Osteocyte (in vitro differentiated cells): Measurements from ENCODE around the gene ZNF749. TPM values are rescaled to one million over a fixed set of nuclear protein-coding genes. Genes with fewer than 3 reads are reported as not detected.
A peak's percentile ranks its signal among the peaks of the same experiment; 100 is the strongest.

Source experiments
- DNase-seq: peaks from one replicate; pipeline ENCODE4 v3.0.0; 2021; ENCODE audit warnings: mixed read lengths; ENCODE audit not compliant: unreplicated experiment; ENCODE audit errors: extremely low spot score
- H3K27ac Mint-ChIP-seq: one replicate; pipeline ENCODE4 v1.8.0; 2021; ENCODE audit warnings: mild to moderate bottlenecking, mixed read lengths; ENCODE audit not compliant: unreplicated experiment
- H3K27me3 Mint-ChIP-seq: one replicate; pipeline ENCODE4 v1.8.0; 2021; ENCODE audit warnings: mixed read lengths; ENCODE audit not compliant: unreplicated experiment
- H3K36me3 Mint-ChIP-seq: one replicate; pipeline ENCODE4 v1.8.0; 2021; ENCODE audit warnings: mixed read lengths; ENCODE audit not compliant: unreplicated experiment
- H3K4me1 Mint-ChIP-seq: one replicate; pipeline ENCODE4 v1.8.0; 2021; ENCODE audit warnings: mixed read lengths; ENCODE audit not compliant: unreplicated experiment
- H3K4me3 Mint-ChIP-seq: one replicate; pipeline ENCODE4 v1.8.0; 2021; ENCODE audit warnings: mild to moderate bottlenecking, moderate library complexity, mixed read lengths; ENCODE audit not compliant: unreplicated experiment
- H3K9me3 Mint-ChIP-seq: one replicate; pipeline ENCODE4 v1.8.0; 2021; ENCODE audit warnings: mixed read lengths; ENCODE audit not compliant: unreplicated experiment
- CTCF ChIP-seq: fragments of 200-600 bp; sonication (generic); IDR thresholded peaks from 2 replicates; pipeline ENCODE4 v1.5.0; 2021; ENCODE audit warnings: antibody characterized with exemption, mild to moderate bottlenecking, moderate library complexity
- total RNA-seq: library from RNA; stranded (reverse); gene quantifications from 2 replicates; pipeline ENCODE4 v1.2.1, GENCODE V29; 2021

Gene ZNF749
- total RNA-seq, 1 donor from 2014 or later = 9.4 TPM

DNA sequence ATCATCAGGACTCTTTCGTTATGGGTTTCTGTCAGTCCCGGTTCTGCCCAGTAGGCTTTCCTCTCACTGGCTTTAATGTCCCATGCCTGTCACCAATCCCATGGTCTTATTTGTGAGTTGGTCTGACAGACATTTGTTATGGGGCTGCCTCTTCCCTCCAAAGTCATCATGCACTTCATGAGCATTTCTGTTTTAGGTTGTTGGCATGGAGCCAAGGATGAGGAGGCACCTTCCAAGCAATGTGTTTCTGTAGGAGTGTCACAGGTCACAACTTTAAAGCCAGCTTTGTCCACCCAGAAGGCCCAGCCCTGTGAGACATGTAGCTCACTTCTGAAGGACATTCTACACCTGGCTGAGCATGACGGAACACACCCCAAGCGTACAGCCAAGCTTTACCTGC is 15.7 kb upstream of the ZNF749 start:
- Mint-ChIP-seq H3K4me3 (no peak overlapping the region), H3K27ac (no peak overlapping the region), H3K4me1 (no peaks in the 10 kb centered on the region), H3K9me3 (peaks cover 29% of the 10 kb centered on the region), H3K36me3 (peaks cover 74% of the 10 kb centered on the region), H3K27me3 (no peaks in the 10 kb centered on the region)
- DNase-seq = no peak
- no peak for TF ChIP-seq CTCF

DNA sequence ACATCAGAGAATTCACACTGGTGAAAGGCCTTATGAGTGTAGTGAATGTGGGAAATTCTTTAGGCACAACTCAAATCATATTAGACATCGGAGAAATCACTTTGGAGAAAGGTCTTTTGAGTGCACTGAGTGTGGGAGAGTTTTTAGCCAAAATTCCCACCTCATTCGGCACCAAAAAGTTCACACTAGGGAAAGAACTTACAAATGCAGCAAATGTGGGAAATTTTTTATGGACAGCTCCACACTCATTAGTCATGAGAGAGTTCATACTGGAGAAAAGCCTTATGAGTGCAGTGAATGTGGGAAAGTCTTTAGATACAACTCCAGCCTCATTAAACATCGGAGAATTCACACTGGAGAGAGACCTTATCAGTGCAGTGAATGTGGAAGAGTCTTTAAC is 14.1 kb upstream of the ZNF749 start:
- Mint-ChIP-seq H3K4me1 (no peaks in the 10 kb centered on the region), H3K27ac (no peak overlapping the region), H3K9me3 (peaks cover 22% of the 10 kb centered on the region), H3K36me3 (peaks cover 58% of the 10 kb centered on the region), H3K27me3 (no peaks in the 10 kb centered on the region), H3K4me3 (no peak overlapping the region)
- DNase-seq = no peak
- no peak for TF ChIP-seq CTCF

DNA sequence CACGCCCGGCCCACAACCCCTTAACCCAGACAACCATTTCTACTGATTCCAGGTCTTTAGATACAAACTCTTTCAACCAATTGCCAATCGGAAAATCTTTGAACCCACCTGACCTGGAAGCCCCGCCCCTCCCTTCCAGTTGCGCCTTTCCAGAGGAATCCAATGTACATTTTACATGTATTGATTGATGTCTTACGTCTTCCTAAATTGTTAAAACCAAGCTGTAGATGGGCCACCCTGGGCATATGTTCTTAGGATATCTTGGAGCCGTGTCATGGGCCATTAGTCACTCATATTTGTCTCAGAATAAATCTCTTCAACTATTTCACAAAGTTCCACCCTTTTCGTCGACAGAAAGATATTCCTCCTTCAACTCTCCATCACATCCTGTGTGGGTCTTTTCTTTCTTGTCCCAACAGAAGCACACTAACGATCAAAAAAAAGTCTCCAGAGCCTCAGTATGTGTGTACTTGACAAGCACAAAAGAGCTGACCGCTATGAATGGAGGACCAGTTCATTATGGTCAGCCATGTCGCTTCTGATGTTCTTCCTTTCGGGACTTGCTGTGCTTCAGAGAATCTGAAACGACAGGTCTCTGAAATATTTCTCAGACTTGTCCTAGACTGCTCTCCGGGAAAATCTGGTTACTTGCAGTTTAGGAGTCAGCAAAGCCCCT is 601 bp upstream of the ZNF749 start:
- peaks cover 19% of the 10 kb centered on the region for H3K36me3 Mint-ChIP-seq
- DNase-seq = no peak
- peaks cover 6% of the 10 kb centered on the region for H3K9me3 Mint-ChIP-seq
- H3K4me1 Mint-ChIP-seq = peaks cover 20% of the 10 kb centered on the region
- H3K27ac Mint-ChIP-seq = peak overlapping the region; percentile 79
- peak overlapping the region; percentile 96 for H3K4me3 Mint-ChIP-seq
- no peaks in the 10 kb centered on the region for H3K27me3 Mint-ChIP-seq
- no peak for TF ChIP-seq CTCF

DNA sequence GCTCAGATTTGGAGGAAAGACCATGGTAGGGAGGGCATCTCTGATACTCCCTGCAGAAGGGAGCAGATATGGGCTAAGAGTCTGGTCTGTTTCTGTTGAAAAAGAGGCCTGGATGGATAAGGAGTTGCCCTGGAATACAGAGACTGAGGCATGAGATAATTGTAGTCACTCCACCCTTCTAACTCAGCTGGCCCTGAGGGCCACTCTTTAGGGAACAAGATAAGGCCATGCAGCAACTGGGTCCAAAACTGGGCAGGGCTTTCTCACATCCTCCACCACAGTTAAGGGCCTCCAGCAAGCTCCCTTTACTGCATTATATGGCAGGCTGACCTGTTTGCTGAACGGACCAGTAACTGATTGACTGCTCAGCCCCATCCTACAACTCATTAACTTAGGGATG is 1.3 kb downstream of the ZNF749 start:
- peak overlapping the region; percentile 96 for H3K4me3 Mint-ChIP-seq
- H3K27ac Mint-ChIP-seq = peak overlapping the region; percentile 79
- H3K9me3 Mint-ChIP-seq = peaks cover 21% of the 10 kb centered on the region
- H3K27me3 Mint-ChIP-seq = no peaks in the 10 kb centered on the region
- peaks cover 33% of the 10 kb centered on the region for H3K36me3 Mint-ChIP-seq
- no peak for TF ChIP-seq CTCF
- no peak for DNase-seq
- peaks cover 20% of the 10 kb centered on the region for H3K4me1 Mint-ChIP-seq

- Mint-ChIP-seq H3K27me3 (no peaks in the 10 kb centered on the region), H3K36me3 (peaks cover 42% of the 10 kb centered on the region), H3K4me1 (peaks cover 20% of the 10 kb centered on the region), H3K9me3 (peaks cover 36% of the 10 kb centered on the region), H3K27ac (no peak overlapping the region), H3K4me3 (no peak overlapping the region)
- TF ChIP-seq CTCF = no peak
- peak; percentile 32 for DNase-seq
These were observed 2.8 kb downstream of the ZNF749 start for GRCh38 chr19:57437931-57438330.
